ENCODE measurements around the gene DYNC2I2. TPM values are rescaled to one million over a fixed set of nuclear protein-coding genes. Genes with fewer than 3 reads are reported as not detected.

DYNC2I2 gene
- total and polyA plus RNA-seq, 2 donors (not counting 3 experiments of a cell fraction or from before 2014, with no cell fraction given): 73.6 to 82.6 TPM

DNA sequence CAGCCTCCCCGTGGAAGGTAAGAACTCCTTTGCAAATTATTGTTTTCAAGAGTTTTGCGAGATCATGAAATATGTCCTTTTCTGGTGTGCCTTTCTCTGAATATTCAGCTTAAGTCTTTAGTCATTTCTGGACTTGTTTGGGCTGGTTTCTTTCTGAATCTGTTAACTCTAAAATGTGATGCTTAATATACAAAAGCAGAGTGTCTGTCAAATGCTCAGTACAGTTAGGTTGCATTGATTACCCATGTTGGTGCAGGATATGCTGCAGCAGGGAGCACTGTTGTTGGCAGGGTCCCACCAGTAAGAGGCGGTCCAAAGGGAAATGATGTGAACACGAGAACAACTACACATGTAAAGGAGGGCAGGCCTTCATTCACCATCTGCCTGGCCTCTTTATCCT, 56.5 kb downstream of the DYNC2I2 start:
- Histone ChIP-seq H3K9ac (replicated peaks; ENCODE audit: extremely low read depth, insufficient read depth, low read length) (no peak overlapping the region), H2AFZ (ENCODE audit: low read depth, low read length) (no peak overlapping the region), H3K4me3 (replicated peaks in 1 of 3; ENCODE audit: insufficient read depth in 1 of 3, low read depth in 1 of 3, low read length in 3 of 3) (no peak overlapping the region), H3K36me3 (ENCODE audit: control insufficient read depth in 2 of 2, extremely low read depth in 1 of 2, insufficient read depth in 2 of 2, low read length in 2 of 2) (peaks cover 25 to 65% of the 10 kb centered on the region in 2 experiments), H4K20me1 (replicated peaks; ENCODE audit: control insufficient read depth, extremely low read depth, insufficient read depth, low read length) (no peaks in the 10 kb centered on the region), H3K79me2 (ENCODE audit: control insufficient read depth, insufficient read depth, low read length) (no peaks in the 10 kb centered on the region), H3K27ac (ENCODE audit: insufficient read depth, low read depth, low read length) (no peak overlapping the region), H3K27me3 (ENCODE audit: control insufficient read depth in 2 of 2, insufficient read depth in 2 of 2, low read length in 2 of 2) (no peaks in the 10 kb centered on the region), H3K4me2 (ENCODE audit: insufficient read depth, low read length) (no peak overlapping the region), H3K9me3 (replicated peaks; ENCODE audit: control insufficient read depth, insufficient read depth, low read length) (no peaks in the 10 kb centered on the region), H3K4me1 (ENCODE audit: control insufficient read depth, extremely low read depth, insufficient read depth, low read length) (no peaks in the 10 kb centered on the region), H3K9me1 (replicated peaks; ENCODE audit: control insufficient read depth, extremely low read depth, insufficient read depth, low read length) (no peaks in the 10 kb centered on the region)
- ChIA-PET CTCF (no interaction called here), POLR2A (no interaction called here)
- no peak for DNase-seq (ENCODE audit: low read depth, low spot score)
- dilution Hi-C loops (cut with MboI; ENCODE audit: extremely low pct_ligation_motif_present, low sequenced_read_pairs) (no loop called here), intact Hi-C loops (cut with micrococcal nuclease) (no loop called here)
- FAIRE-seq: no peak
- no TSS peak for BruUV-seq (replicated peaks)
- no peak for TF ChIP-seq GATA2 (IDR thresholded peaks at IDR 0.05; ENCODE audit: insufficient read depth, insufficient read length, low read depth, low read length)
- TF ChIP-seq EZH2 (IDR thresholded peaks at IDR 0.05; ENCODE audit: borderline replicate concordance, low read depth, low read length, severe bottlenecking): no peak
- TF ChIP-seq POLR2A (IDR thresholded peaks at IDR 0.05; ENCODE audit: low read depth, low read length): no peak
- no peak for TF ChIP-seq MYC (IDR thresholded peaks at IDR 0.05; ENCODE audit: low read depth, low read length)
- TF ChIP-seq POLR2AphosphoS5 (IDR thresholded peaks at IDR 0.05; ENCODE audit: insufficient read depth, low read depth, low read length): no peak
- no peak for TF ChIP-seq CTCF (IDR thresholded peaks at IDR 0.05; ENCODE audit: extremely low read depth in 1 of 2, insufficient read depth in 1 of 2, low read depth in 1 of 2, low read length in 2 of 2)
- TF ChIP-seq MAX (IDR thresholded peaks at IDR 0.05; ENCODE audit: insufficient read depth, insufficient read length): no peak
- TF ChIP-seq JUN (IDR thresholded peaks at IDR 0.05; ENCODE audit: borderline replicate concordance, insufficient read depth, insufficient read length, low read depth): no peak
- TF ChIP-seq FOS (IDR thresholded peaks at IDR 0.05; ENCODE audit: borderline replicate concordance, insufficient read depth, low read length): no peak

All from endothelial cell of umbilical vein (primary cell).